Activated naive CD8-positive, alpha-beta T cell treated with anti-CD3 and anti-CD28 coated beads, Interleukin-2, amount 50 U/mL, for 16 hours (primary cell): ENCODE measurements around the gene MRPL21.

Source experiments
- DNase-seq: peaks from one replicate; pipeline ENCODE4 v3.0.0-alpha.2; 2020; ENCODE audit warnings: low read depth, low spot score

Gene MRPL21

DNA sequence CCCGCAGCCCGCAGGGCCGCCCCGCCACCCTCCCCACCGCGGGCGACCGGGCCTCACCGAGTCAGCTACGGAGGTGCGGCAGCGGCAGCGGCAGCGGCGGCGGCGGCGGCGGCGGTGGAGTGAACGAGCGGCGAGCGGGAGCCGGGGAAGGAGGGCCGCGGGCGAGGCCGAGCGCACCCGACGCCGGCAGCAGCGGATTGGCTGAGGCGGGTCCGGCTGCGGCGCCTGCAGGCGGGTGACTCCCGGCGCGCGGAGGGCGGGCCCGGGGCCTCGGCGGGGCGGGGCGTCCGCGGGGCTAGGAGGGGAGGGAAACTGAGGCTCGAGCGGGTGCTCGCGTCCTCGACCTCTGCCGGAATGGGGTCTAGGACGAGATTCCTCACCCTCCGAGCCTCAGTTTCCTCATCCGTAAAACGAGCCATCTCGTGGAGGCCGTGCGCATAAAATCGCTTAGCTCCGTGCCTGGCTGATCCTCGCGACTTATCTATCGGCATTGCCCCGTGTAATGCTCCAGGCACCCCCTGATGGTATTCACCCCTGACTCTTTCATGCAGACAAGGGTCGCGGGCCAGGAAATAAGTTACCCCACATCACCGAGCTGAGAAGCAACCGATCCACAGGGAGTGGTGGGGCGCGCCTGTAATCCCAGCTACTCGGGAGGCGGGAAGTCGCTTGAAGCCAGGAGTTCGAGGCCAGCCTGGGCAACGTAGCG lies 61.8 kb downstream of the MRPL21 start, which contains the start of gene CPT1A:
TSS of gene CPT1A (minus strand) at position 199 of the 709 bp plus-strand sequence. CDS start 26,442 bp downstream, outside the sequence.
- peak; percentile 27 for DNase-seq
